ENCODE measurements around the gene CAMLG.

The CAMLG gene

DNA sequence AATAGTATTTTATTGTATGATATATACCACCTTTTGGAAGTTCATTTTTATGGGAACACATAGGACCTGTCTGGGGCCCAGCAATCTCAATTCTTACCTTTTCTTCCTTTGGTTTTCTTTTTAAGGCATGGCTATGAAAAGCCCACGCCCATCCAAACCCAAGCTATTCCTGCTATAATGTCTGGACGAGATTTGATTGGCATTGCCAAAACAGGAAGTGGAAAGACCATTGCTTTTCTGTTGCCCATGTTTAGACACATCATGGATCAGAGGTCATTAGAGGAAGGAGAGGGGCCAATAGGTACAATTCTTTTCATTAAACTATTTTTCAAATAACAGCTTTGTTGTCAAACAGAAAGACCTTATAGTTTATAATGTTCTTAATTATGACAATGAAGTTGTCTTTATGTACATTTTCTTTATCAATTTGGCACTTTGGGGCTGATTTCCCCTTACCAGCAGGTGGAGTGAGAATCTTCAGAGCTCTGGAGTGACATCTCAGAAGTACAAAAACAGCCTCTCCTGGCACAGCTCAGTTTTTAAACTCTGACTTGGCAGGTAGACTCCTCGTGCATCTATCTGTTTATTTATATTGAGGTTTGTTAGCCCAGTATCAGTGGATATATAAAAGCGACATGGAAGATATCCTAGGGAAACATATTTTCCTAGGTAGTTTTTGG, 46.0 kb downstream of the CAMLG start:
- no peak for DNase-seq

DNA sequence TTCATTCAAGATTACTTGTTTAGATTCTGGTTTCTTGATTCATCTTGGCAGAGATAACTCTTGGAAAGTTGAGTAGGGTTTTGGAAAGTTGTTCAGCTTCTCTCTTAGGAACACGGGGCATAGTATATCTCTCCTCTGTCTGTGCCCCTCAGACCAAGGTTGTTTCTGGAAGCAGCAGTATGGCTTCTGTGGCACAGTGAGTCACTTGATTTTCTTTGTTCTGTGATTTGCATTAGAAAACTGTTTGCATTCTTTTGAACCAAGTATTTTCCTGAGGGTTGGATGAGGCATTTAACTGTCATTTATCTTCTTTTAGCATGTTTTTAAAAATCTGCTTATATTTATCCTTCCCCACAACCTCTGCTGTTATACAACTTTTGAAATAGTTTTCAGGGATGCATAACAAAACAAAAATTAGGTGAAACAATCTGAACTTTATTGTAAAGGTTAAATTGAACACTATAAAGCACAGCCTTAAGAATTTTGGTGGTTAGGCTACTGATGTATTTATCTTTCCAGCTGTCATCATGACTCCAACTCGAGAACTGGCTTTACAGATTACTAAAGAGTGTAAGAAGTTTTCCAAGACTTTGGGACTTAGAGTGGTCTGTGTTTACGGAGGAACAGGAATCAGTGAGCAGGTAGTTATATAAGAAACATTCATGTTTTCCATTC, 46.7 kb downstream of the CAMLG start:
- DNase-seq, result no peak

- DNase-seq, result no peak
These were observed 49.3 kb downstream of the CAMLG start for GRCh38 chr5:134787692-134788091.

DNA sequence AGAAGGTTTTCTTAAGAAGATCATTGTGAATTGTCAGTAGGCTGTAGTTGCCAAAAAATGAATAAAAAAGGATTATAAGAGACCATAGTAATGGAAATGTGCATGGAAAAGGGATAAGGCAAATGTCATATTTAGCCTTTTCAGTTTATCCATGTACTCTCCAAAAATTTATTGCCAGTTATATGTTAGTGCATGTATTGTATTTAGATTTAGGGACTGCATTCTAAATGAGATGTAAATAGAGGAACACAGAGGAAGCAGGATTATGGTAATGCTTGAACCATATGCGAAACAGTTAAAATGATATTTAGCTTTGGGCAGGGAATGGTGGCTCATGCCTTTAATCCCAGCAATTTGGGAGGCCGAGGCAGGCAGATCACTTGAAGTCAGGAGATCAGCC, 53.2 kb downstream of the CAMLG start:
- DNase-seq, result no peak

DNA sequence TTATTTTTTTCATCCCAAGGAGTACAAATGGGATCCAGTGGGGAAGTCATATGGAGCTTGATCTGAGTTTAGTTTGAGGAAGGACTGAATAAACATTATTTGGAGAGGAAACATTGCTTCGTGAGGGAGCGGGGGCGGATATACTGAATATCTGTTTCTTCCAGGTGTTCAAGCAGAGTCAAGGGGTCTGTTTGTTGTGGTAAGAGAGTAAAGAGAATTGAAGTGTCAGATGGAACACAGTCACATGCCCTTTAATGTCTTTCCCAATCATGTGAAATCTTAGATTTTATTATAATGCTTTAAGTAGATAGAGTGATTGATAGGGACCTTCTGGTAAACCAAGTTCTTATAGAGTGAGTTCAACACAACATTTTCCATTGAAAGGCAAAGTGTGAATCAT, 53.9 kb downstream of the CAMLG start:
- DNase-seq, result no peak

DNA sequence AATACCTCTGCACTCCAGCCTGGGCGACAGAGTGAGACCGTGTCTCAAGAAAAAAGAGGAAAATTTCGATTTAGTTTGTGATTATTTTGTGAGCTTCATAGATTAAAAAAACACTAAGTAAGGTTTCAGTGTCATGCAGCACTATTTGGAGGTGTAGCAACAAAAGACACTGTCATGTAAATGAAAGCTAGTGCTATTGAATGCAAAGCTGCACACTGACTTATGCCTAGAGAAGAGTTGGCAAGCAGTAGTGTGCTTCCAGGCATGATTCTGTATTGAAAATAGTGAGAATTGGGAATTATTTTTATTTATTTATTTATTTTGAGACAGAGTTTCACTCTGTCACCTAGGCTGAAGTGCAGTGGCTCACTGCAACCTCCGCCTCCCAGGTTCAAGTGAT, 54.8 kb downstream of the CAMLG start:
- DNase-seq, result no peak

GRCh38 chr5:134794082-134794481, 55.7 kb downstream of the CAMLG start:
- no peak for DNase-seq

DNA sequence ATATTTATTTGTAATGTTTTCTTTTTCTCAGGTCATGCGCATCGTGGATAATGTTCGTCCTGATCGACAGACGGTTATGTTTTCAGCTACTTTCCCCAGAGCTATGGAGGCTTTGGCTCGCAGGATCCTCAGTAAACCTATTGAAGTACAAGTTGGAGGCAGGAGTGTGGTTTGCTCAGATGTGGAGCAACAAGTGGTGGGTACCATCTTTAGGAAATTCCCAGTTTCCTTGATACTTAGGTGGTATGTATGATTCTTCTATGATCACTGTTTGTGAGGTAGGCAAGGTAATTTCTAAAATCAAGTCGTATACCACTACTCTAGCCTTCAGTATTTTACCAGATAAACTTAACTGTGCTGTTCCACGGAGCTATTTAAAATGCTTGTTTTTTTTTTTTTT, 56.5 kb downstream of the CAMLG start:
- DNase-seq, result no peak

DNA sequence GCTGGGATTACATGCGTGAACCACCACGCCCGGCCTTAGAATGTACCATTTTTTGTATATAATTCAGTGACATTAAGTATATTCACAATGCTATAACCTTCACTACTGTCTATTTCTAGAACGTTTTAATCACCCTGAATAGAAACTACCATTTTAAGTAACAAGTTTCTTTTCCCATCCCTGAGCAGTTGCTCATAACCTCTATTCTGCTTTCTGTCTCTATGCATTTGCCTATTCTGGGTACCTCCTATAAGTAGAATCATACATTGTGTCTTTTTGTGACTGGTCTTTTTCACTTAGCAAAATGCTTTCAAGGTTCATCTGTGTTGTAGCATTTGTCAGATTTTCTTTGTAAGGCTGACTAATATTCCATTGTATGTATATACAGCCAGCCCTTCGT, 60.1 kb downstream of the CAMLG start:
- no peak for DNase-seq

Measured in SIG-M5 (cell line).